GM19023 (cell line): Measurements from ENCODE around the gene BABAM2.

Experiments
- ATAC-seq: cut with Tn5 transposase; IDR thresholded peaks from one replicate; pipeline ENCODE4 v1.9.1; 2021; ENCODE audit warnings: mild to moderate bottlenecking, moderate library complexity; ENCODE audit not compliant: unreplicated experiment

BABAM2 gene

DNA sequence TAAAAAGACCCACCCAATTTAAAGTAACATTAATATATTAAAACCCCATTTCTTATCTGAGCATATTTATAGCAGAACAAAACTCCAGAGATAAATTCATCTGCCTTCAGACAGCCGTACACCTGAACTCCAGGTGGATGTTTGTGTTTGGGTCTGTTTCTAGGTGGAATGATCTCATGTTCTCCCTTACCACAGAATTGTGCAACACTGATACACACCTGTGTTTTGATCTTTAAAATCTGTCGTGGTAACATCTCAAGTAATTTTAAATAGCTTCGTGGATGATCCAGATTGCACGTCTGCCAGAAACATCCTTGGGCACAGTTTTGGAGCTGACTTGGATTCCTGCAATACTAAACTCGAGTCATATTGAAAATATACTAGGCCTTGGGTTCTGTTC lies 294.6 kb downstream of the BABAM2 start:
- no peak for ATAC-seq

DNA sequence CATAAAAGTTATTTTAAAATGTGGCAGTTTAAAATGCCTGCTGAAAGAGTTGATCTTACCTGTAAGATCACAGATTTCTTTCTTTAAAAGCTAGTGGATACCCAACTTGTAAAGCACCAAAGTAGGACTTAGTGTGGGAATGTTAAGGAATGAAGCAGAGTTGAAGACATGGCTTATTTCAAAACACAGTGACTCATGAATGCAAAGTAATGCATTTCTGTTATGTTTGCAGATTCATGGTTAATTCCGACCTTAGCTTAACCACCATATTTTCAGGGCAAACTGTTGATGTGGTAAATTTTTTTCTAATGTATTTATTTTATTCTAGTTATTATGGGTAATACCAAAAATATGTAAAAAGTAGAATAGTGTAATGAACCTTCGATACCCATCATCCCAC lies 295.4 kb downstream of the BABAM2 start:
- ATAC-seq = no peak

DNA sequence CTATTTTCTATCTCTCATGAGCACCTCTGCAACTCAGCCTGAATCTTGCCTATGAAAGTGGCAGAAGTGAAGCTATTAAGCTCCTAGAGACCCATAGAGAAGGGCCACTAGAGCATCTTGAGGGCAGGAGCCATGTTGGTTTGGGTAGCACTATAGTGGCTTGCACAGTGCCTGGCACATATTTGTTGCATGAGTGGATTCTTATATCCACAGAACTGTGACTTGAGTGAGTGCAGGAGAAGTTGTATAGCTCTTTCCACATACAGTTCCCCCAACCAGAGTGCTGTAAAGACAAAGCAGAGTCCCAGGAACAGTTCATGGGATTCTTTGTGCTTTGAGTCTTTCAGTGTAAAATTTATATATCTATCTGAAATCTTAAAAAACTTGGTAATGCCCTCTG lies 296.7 kb downstream of the BABAM2 start:
- no peak for ATAC-seq

DNA sequence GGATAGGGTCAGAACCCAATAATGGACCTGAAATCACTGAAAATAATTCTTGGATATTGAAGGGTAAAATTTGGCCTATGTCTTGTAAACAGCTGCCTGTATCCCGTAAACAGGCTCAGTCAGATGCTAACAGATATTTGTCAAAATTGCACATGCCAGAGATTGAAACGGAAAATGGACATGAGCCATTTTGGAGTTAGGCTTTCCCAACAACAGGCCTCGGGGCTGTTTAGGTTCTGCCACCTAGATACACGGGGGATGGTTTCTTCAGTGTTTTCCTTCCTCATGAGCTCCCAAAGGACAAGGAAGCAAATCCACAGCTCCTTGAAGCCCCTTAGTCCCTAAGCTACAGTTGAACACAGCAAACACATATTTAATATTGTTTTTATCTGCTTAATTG lies 297.9 kb downstream of the BABAM2 start:
- no peak for ATAC-seq

DNA sequence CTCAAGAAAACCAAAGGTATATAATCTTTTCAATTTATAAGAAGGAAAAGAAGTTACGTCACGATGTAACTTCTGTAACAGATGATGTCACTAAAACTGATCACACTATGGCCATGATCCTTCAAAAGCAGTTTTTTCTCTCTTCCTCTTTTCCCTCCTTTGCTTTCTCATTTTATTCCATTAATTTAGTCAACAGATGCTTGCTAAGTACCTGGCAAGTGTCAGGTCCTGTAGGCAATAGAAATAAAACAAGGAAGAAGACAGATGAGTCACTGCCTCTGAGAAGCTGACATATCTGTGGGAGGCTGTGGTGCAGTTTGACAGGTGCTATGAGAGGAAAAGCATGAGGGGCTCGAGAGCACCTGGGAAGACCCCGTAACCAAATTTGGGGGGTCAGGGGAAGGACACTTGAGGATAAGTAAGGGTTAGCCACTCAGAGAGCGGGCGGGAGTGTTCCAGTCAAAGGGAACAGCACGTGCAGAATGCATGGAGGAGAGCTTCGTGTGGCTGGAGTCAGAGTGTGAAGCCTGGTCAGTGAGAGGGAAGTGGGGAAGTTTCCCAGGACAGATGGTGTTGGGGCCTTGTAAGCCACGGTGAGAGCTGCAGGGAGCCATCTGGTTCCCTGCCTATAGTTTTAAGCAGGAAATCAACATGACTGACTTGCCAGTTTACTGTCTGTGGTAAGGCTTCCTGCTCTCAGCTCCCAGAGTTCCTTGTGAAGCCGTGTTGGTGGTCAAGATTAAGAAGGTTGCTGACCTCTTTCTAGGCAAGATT lies 303.3 kb downstream of the BABAM2 start:
- ATAC-seq = no peak

DNA sequence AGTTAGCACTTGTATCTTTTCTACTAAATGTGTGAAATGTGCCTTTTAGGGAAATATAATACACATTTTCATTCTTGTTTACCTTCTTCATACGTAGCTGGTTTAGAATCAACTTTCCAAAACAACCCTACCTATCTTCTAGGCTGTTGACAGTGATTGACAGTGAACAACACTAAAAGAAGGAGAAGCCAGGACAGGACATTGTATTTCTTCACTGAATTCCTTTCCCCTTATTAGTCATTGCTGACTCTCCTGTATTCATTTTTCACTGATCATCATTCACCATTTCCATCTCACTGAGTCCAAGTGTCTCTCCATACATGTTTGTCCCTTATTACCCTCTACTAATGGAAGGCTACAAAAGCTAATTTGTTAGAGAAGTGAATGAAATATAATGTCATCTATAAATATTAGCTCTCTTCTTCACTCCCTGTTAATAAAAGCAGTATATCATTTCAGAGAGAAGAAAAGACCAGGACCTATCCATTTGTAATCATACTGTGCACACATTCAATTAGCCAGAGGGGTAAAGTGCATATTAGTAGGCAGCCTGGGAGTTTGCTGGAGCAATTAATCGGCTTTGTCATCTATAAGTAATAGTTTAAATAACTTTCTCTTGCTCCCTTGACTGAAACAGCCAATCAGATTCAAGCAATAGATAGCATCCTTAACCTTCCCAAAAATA lies 309.6 kb downstream of the BABAM2 start:
- no peak for ATAC-seq

DNA sequence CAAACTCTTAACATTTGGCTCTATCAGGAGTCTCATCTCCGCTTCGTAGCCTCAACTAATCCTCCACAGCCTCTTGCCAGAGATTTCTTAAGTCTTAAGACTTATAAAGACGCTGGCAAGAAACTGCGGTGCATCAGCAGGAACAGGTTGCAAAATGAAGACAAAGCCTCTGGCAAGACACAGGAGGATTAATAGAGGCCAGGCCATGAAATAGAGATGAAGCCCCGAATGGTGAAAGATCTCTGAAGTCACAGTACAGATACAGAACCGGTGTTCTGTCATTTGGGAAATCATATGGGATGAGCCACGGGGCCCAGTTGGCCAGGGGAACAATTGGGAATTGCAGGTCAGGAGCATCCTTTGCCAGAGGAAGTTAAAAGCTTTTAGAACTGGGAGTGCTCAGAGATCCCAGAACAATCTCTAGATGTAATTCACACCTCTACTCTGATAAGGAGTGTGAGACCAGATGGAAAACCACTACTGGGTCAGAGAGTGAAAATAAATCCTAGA lies 311.2 kb downstream of the BABAM2 start:
- no peak for ATAC-seq

DNA sequence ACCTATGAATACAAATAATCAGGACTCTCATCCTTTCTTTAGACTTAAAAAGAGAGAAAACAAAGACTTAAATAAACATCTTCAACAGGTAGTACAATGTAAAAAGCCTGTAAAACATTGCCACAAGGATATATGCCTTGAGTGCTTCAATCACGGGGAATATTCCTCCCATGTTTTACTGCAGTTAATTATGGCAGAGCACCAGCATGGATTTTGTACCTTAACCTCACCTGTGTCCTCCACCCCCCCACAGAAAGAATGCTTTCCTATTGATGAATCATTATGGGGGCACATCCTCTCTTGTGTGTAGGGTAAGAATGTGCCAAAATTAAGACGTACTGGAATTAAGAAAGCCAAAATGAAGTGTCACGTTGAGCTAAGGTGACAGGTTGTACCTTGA lies 312.2 kb downstream of the BABAM2 start:
- ATAC-seq = no peak

DNA sequence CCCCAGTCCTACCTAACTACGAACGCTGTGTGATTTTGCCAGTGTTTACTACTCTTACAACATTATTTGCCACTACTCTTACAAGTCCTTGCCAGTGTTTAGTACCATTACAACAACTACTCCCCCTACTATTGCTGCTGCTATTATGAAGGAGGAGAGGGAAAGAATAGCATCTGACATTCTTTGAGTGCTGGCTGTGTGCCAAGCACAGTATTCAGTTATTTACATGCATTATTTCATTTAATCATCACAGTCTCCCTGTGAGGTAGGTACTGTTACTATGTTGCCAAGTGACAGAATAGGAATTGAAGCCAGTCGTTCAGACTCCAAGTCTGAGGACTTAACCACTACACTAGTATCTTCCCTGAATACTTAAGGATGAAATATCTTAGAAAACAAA lies 316.2 kb downstream of the BABAM2 start:
- ATAC-seq = no peak

DNA sequence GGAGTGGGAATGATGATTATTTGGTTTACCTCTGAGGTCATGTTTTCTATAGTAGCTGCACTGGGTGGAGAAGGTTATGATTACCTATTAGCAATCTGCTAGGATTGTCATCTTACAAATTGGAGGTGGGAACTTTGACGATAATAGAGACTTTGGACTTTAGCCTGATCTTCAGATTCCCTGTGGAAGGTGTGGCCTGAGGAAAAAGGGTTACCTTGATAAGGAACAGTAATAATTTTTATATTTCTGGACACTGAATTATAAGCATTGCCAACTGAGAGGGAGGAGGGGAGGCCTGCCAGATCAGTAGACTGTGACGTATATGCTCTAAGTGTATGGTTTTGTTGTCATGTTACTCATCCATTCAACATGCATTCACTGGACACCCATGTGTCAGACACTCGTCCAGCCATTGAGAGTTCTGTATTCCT lies 318.7 kb downstream of the BABAM2 start:
- no peak for ATAC-seq

DNA sequence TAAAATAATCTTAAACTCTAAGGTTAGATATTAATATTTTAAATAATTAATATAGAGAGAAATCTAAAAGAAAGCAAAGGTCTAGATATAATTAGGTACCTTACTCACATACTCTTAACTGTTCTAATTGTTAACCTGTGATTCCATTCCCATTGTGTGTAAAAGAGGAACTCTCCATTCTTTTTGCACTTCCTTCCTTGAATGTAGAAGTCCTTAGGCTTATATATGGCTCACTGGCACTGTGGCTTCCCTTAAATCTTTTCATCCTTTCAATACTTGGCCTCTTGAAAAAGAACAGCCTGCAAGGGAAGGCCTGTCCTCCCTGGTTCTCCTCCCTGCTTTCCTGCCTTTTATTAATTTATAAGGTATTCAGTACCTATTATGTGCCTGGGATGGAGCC lies 319.3 kb downstream of the BABAM2 start:
- ATAC-seq = no peak

DNA sequence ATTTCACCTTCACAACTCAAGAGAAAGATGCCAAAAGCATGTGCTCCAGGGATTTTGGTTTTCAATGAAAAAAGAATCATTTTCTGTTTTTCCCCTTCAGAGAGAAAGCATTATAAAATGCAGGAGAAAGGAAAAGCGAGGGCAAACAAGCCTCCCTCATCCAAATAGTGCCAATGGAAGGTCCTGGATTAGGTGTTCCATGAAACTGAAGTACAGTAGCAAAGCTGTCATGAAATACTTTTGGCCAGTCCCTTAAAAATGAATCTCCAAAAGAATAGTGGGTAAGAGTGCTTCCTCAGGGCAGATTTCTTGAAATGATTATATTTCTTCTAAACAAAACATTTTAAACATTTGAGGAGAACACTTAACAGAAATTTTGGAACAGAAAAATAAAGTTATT lies 320.0 kb downstream of the BABAM2 start:
- ATAC-seq = no peak

DNA sequence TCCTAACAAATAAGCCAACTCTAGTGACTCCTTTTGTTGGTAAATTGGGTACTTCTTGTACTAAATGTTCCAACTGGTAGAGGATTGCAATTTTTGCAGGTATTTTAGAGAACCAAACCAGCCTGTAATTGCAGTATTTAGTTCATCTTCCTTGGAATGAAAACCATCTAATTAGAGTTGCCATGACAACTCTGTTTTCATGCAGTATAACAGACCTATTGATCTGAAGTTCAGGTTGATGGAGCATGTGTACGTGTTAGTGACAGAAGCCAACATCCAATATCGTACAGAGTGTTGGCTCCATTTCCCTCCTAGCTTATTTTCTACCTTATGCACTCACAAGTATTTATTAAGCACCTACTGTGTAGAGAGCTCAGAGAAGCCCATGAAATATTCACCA lies 325.8 kb downstream of the BABAM2 start:
- ATAC-seq = no peak

DNA sequence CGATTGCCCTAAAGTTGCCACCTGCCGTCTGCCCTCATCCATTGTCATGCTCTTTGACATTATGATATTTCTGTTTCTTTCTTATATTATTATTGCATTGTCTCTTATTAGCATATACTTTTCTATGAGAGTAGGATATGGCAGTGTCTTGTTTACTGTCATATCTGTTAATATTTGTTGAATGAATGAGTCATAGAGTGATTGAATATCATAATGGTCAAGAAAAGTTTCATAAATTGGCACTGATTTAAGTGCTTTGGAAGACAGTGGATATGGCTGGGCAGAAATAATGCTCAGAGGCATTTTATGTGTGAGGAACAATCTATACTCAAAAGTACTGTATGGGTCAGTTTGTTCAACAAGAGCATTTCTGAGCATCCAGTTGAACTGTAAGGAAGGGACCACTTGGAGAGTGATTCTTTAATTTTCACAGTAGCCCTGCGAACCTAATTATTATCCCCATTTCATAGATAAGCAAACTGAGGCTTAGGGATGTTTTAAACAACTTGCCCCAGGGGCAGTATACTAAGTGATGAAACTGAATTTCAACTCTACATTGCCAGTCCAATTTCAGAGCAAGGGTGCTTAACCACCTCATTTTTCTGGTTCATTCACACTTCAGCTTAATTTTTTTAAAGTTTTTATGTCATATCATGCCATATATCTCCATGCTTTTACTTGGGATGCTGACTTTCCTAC lies 326.7 kb downstream of the BABAM2 start:
- ATAC-seq = no peak

DNA sequence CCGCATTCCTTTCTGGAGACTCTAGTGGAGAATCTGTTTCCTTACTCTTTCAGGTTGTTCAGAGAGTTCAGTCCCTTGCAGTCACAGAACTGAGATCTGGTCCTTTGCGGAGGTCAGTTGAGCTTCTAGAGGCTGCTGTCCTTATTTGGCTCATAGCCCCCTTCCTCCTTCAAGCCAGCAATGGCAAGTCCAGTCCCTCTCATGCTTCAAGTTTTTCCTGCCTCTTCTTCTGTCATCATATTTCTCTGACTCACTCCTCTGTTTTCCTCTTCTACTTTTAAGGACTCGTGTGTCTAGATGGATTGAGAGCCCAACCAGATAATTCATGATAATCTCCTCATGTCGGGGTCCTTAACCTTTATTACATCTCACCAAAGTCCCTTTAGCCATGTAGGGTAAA lies 328.6 kb downstream of the BABAM2 start:
- no peak for ATAC-seq

DNA sequence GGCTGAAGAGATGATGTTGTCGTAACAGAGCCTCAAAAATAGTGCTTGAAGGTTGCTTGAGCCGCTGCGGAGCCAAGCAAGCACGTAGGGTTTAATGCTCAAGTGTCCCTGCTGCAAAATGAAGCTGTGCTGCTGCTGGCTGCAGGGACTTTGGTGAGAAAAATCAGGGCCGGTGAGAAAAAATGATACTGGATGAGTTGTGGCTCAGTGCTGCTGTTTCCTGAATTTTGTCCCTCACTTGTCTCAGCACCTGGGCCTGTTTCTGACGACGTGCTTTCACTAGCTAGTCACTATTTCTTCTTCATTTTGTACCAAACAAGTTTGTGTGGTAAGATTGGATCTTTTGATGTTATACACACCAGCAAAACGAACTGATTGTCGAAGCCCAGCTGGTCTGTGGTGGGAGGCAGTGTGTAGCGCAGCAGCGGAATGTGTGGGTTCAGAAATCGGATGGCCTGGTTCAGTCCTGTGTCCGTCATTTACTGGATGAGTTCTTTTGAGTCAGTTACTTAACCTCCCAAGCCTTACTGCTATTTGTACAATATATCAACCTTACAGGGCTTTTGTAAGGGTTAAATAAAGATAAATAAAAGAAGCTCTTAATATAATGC lies 329.3 kb downstream of the BABAM2 start:
- ATAC-seq = no peak

DNA sequence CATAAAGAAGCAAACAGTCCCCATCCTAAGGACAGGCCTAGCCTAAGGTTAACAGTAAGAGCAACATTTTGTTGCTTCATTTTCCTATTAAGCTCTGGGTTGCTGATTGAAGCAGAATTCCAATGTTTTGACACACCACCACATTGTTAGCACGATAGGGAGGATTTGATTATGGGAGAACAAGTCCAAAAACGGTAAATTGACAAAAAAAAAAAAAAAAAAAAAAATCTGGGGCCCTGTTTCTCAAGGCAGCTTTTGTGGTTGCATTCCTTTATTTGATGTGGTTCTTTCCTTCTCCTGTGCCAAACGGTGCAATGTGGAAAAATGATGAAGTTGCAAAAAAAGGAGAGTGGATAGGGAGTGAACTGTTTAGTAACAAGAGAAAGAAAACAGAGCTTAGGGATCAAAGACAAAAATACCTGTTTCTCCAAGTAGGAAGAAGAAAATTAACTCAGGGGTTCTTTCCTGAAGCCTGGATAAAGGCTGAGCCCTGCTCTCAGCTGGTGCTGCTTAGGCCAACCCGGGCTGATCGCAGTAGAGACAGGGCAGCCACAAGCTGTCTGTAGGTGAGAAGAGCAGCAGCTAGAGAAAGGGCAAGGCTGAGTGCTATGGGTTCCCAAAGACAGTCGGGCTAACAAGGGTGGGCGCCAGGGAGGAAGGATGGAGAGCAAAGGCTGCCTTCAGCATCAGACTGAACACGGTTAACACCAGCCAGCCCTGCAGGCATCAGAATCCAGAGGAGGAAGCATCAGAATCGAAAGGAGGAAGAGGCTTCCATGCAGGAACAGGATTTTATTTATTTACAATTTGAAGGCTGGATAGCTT lies 334.3 kb downstream of the BABAM2 start:
- no peak for ATAC-seq

DNA sequence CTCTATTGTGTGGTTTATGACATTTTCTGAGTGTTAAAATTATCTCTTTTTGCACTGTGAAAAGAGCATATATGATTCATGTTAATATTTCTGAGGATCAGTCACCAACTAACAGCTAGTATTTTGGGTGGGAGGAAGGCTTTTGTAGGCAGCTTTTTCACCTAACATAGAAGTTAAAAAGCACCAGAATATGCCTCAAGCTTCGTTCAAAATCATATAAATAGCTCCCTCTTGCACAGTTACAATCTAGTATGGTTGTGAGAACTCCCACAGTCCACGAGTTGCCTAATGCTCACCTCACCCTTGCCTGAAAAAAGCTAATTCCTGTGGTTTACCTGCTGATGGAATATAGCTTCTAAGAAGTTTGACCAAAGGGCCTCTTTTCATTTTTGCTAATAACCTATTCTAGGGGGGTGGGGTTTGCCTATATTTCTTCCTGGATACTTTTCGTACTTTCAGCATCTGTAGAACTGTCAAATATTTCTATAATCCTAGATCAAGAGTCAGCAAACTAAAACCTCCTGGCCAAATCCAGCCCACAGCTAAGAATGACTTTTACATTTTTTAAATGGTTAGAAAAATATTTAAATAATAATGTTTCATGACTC lies 335.0 kb downstream of the BABAM2 start:
- ATAC-seq = no peak

DNA sequence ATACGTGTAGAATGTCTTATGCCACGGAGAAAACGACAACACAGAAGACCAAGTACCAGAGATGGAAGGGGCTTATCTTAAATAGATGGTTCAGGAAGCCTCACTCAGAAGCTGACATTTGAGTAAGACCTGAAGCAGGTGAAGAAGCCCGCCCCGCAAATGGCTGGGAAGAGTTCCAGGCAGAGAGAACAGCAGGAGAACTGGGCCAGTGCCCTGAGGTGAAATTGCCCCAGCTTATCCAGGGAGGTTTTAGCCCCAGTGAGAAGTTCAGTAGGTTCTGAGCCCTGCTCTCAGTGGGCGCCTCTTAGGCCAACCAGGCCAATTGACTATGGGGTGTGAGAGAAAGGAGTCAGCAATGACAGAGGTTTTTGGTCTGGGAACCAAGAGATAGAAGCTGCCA lies 336.0 kb downstream of the BABAM2 start:
- no peak for ATAC-seq

DNA sequence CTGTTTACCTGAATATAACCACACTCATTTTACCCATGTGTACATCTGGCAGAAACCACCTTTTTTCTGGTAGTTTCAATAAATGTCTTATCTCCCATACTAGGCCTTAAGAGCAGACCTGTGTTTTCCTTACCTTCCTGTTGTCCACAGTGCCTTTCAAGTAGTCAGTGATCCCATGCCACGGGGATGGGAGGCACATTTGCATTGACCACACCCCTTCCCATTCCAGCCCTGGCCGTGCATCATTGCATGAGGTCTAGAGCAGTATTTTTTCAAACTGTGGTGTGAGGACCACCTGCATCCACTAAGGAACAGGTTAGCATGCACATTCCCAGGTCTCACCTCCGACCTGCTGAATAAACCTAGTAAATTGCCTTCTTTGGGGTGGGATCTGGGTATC lies 337.0 kb downstream of the BABAM2 start:
- ATAC-seq = no peak
